SK-N-SH (cell line): ENCODE measurements around the gene GSTA4. TPM values are rescaled to one million over a fixed set of nuclear protein-coding genes. Genes with fewer than 3 reads are reported as not detected.

Experiments
- CTCF ChIA-PET: fragments of 300-600, 350-600 bp; formaldehyde crosslinking; extraction: SDS; loops from one replicate; lab custom pipeline; 2021; lab: Yijun Ruan, JAX
- POLR2A ChIA-PET: fragments of 350-600 bp; sonication (Branson Sonifier 250); formaldehyde crosslinking; extraction: SDS; loops from one replicate; lab custom pipeline; 2020; ENCODE audit warnings: antibody characterized with exemption, inconsistent platforms; lab: Yijun Ruan, JAX
- DNase-seq: peaks from one replicate; pipeline ENCODE4 v3.0.0; 2012
- H2AFZ ChIP-seq: fragments of 200-600 bp; sonication (generic); 2 replicates; pipeline ENCODE4 v1.8.1; 2016; ENCODE audit warnings: antibody characterized with exemption, mild to moderate bottlenecking, low read depth
- H3F3A ChIP-seq: fragments of 200-600 bp; sonication (generic); replicated peaks from 2 replicates; pipeline ENCODE3; 2016; ENCODE audit warnings: antibody characterized with exemption, mild to moderate bottlenecking; ENCODE audit not compliant: insufficient read depth
- H3K27ac ChIP-seq, 2 experiments: fragments of 200-500 bp in 1 of 2; fragments of 200-600 bp in 1 of 2; sonication (Bioruptor generic) in 1 of 2; sonication (generic), shearing (Covaris generic) in 1 of 2; 2 replicates each; pipeline versions ENCODE4 v1.5.1 to v1.6.1; 2014 to 2016; ENCODE audit warnings: low read depth in 2 of 2, inconsistent platforms in 1 of 2, low read length in 1 of 2, mild to moderate bottlenecking in 1 of 2, mixed read lengths in 1 of 2
- H3K27me3 ChIP-seq: fragments of 200-600 bp; sonication (generic), shearing (Covaris generic); 2 replicates; pipeline ENCODE4 v1.6.1; 2016; ENCODE audit warnings: mixed run types; ENCODE audit not compliant: insufficient read depth
- H3K36me3 ChIP-seq, 2 experiments: fragments of 200-500 bp in 1 of 2; fragments of 200-600 bp in 1 of 2; sonication (Bioruptor generic) in 1 of 2; sonication (generic) in 1 of 2; replicated peaks in 1 of 2; 2 replicates each; pipeline versions ENCODE3 to v1.5.1; 2014 to 2016; ENCODE audit warnings: low read length in 1 of 2, mild to moderate bottlenecking in 1 of 2; ENCODE audit not compliant: insufficient read depth in 2 of 2, control insufficient read depth in 1 of 2
- H3K4me1 ChIP-seq, 2 experiments: fragments of 200-500 bp in 1 of 2; fragments of 200-600 bp in 1 of 2; sonication (Bioruptor generic) in 1 of 2; sonication (generic), shearing (Covaris generic) in 1 of 2; 2 replicates each; pipeline versions ENCODE4 v1.5.1 to v1.6.1; 2014 to 2016; ENCODE audit warnings: low read depth in 1 of 2, low read length in 1 of 2, mixed run types in 1 of 2; ENCODE audit not compliant: insufficient read depth in 2 of 2, control insufficient read depth in 1 of 2
- H3K4me2 ChIP-seq: fragments of 200-600 bp; sonication (generic), shearing (Covaris generic); 2 replicates; pipeline ENCODE4 v1.6.1; 2017; ENCODE audit warnings: mixed run types
- H3K4me3 ChIP-seq, 2 experiments: fragments of 200-500 bp in 1 of 2; fragments of 200-600 bp in 1 of 2; sonication (Bioruptor generic) in 1 of 2; sonication (generic), shearing (Covaris generic) in 1 of 2; 2 replicates each; pipeline versions ENCODE4 v1.5.1 to v1.8.1; 2014 to 2016; ENCODE audit warnings: low read depth in 2 of 2, inconsistent platforms in 1 of 2, low read length in 1 of 2, mild to moderate bottlenecking in 1 of 2, mixed read lengths in 1 of 2, moderate library complexity in 1 of 2
- H3K79me2 ChIP-seq: fragments of 200-600 bp; sonication (generic); 2 replicates; pipeline ENCODE4 v1.8.1; 2017; ENCODE audit warnings: mild to moderate bottlenecking; ENCODE audit not compliant: insufficient read depth
- H3K9ac ChIP-seq: fragments of 200-600 bp; sonication (generic); 2 replicates; pipeline ENCODE4 v1.6.1; 2017; ENCODE audit warnings: mixed run types
- H3K9me2 ChIP-seq: fragments of 200-600 bp; sonication (generic); 2 replicates; pipeline ENCODE4 v1.6.1; 2017; ENCODE audit warnings: mixed run types
- H3K9me3 ChIP-seq: fragments of 200-600 bp; sonication (generic); 2 replicates; pipeline ENCODE4 v1.6.1; 2017; ENCODE audit warnings: mixed run types, mild to moderate bottlenecking, moderate library complexity
- H4K20me1 ChIP-seq: fragments of 200-600 bp; sonication (generic); 2 replicates; pipeline ENCODE4 v1.6.1; 2017; ENCODE audit warnings: mild to moderate bottlenecking, mixed run types; ENCODE audit not compliant: insufficient read depth
- ELF1 ChIP-seq: IDR thresholded peaks from 2 replicates; pipeline ENCODE4 v1.4.0; 2012
- EP300 ChIP-seq, 2 experiments: IDR thresholded peaks; 2 replicates each; pipeline versions ENCODE4 v1.4.0 to v1.6.1; 2012; ENCODE audit warnings: borderline replicate concordance in 1 of 2, low read depth in 1 of 2, low read length in 1 of 2
- EZH2phosphoT487 ChIP-seq: fragments of 200-600 bp; sonication (generic); IDR thresholded peaks from 2 replicates; pipeline ENCODE4 v1.6.1; 2017; ENCODE audit warnings: low read depth, mixed run types, mild to moderate bottlenecking, antibody characterized with exemption, moderate library complexity, borderline replicate concordance
- FOSL2 ChIP-seq: IDR thresholded peaks from 2 replicates; pipeline ENCODE4 v1.4.0; 2012; ENCODE audit warnings: low read depth, mild to moderate bottlenecking, moderate library complexity, borderline replicate concordance
- FOXJ3 ChIP-seq: sonication (generic); formaldehyde crosslinking; IDR thresholded peaks from 2 replicates; pipeline ENCODE4 v1.5.1; 2020; ENCODE audit warnings: mild to moderate bottlenecking, missing genetic modification reagents
- FOXM1 ChIP-seq: IDR thresholded peaks from 2 replicates; pipeline ENCODE4 v1.4.0; 2012; ENCODE audit warnings: low read depth, mild to moderate bottlenecking
- GABPA ChIP-seq: IDR thresholded peaks from 2 replicates; pipeline ENCODE4 v1.4.0; 2012; ENCODE audit warnings: low read depth, mild to moderate bottlenecking
- GATA2 ChIP-seq: sonication (generic); formaldehyde crosslinking; IDR thresholded peaks from 2 replicates; pipeline ENCODE4 v1.5.0; 2020; ENCODE audit warnings: mild to moderate bottlenecking, missing genetic modification reagents
- MAX ChIP-seq: IDR thresholded peaks from 2 replicates; pipeline ENCODE4 v1.4.0; 2012; ENCODE audit warnings: low read depth
- MEF2A ChIP-seq: IDR thresholded peaks from 2 replicates; pipeline ENCODE4 v1.4.0; 2012; ENCODE audit warnings: low read depth, borderline replicate concordance
- PBX3 ChIP-seq: IDR thresholded peaks from 2 replicates; pipeline ENCODE4; 2012
- POLR2AphosphoS5 ChIP-seq: IDR thresholded peaks from 2 replicates; pipeline ENCODE4 v1.6.1; 2012; ENCODE audit warnings: low read depth, low read length
- RCOR1 ChIP-seq: fragments of 150-350 bp; IDR thresholded peaks from 2 replicates; pipeline ENCODE4 v1.6.1; 2017; ENCODE audit warnings: antibody characterized with exemption, low read length
- RFX5 ChIP-seq: IDR thresholded peaks from 2 replicates; pipeline ENCODE4 v1.6.1; 2012; ENCODE audit warnings: mild to moderate bottlenecking, improper control_type of control experiment, low read length
- RXRA ChIP-seq: IDR thresholded peaks from 2 replicates; pipeline ENCODE4 v1.4.0; 2012; ENCODE audit warnings: low read depth, mild to moderate bottlenecking, borderline replicate concordance
- TAF1 ChIP-seq: IDR thresholded peaks from 2 replicates; pipeline ENCODE4 v1.6.1; 2012; ENCODE audit warnings: low read depth, mild to moderate bottlenecking, low read length, moderate library complexity, borderline replicate concordance
- TEAD4 ChIP-seq: IDR thresholded peaks from 2 replicates; pipeline ENCODE4 v1.4.0; 2012; ENCODE audit warnings: mild to moderate bottlenecking, borderline replicate concordance; ENCODE audit not compliant: insufficient read depth
- USF1 ChIP-seq: IDR thresholded peaks from 2 replicates; pipeline ENCODE4 v1.4.0; 2012; ENCODE audit warnings: low read depth, borderline replicate concordance
- WGBS: methylation state at CpG from one replicate; pipeline ENCODE4 v1.1.6; 2017; ENCODE audit warnings: low lambda C conversion rate; 5-methylcytosine and 5-hydroxymethylcytosine counted together
- polyA plus RNA-seq, 3 experiments: library from polyadenylated mRNA; depleted of rRNA; stranded (reverse); fragments of >200 nt; gene quantifications; 2 replicates each; pipeline ENCODE4 v1.2.3, GENCODE V29; 2012
- TF ChIP-seq, protein P1 (sequence below): IDR thresholded peaks from 2 replicates; pipeline ENCODE4 v1.4.0; 2012; ENCODE audit warnings: low read depth, borderline replicate concordance
- TF ChIP-seq, protein P2 (sequence below): IDR thresholded peaks from 2 replicates; pipeline ENCODE4 v1.6.1; 2012; ENCODE audit warnings: mild to moderate bottlenecking, low read depth, low read length, moderate library complexity

GSTA4 gene
- polyA plus RNA-seq, 1 of the 3 experiments (the other 2 are of a cell fraction), result 28.3 TPM

GRCh38 chr6:52976591-52977035, 18.5 kb downstream of the GSTA4 start:
- CTCF ChIA-PET, result interaction anchor here (1.0 kb wide), 1 partner anchor 18 kb away, joined by 3 read pairs; no protein-coding TSS in a partner anchor
- H3K36me3 ChIP-seq, result no peaks in the 10 kb centered on the region
- no peaks in the 10 kb centered on the region for H3K9me2 ChIP-seq
- no peak overlapping the region for H2AFZ ChIP-seq
- no peak for DNase-seq
- WGBS, result 85% methylated on average over 3 of the region's 3 CpGs
- H3K4me2 ChIP-seq, result no peak overlapping the region
- no peaks in the 10 kb centered on the region for H3K27me3 ChIP-seq
- H3K9me3 ChIP-seq, result no peaks in the 10 kb centered on the region
- no peak overlapping the region for H3K9ac ChIP-seq
- POLR2A ChIA-PET, result no interaction called here
- H3K4me3 ChIP-seq, result no peak overlapping the region
- no peaks in the 10 kb centered on the region for H3K79me2 ChIP-seq
- H4K20me1 ChIP-seq, result no peaks in the 10 kb centered on the region
- no peaks in the 10 kb centered on the region for H3K4me1 ChIP-seq
- TF ChIP-seq TAF1, result no peak
- no peak for TF ChIP-seq GABPA
- TF ChIP-seq RFX5, result no peak
- TF ChIP-seq TEAD4, result no peak
- TF ChIP-seq FOXM1, result no peak
- no peaks in the 10 kb centered on the region for H3F3A ChIP-seq
- H3K27ac ChIP-seq, result no peak overlapping the region

GRCh38 chr6:52976149-52976548, 18.9 kb downstream of the GSTA4 start:
- CTCF ChIA-PET, result interaction anchor here (1.0 kb wide), 1 partner anchor 18 kb away, joined by 3 read pairs; no protein-coding TSS in a partner anchor
- no peak overlapping the region for H3K4me3 ChIP-seq
- H3K27ac ChIP-seq, result no peak overlapping the region
- POLR2A ChIA-PET, result no interaction called here
- WGBS, result 71% methylated on average over 4 of the region's 4 CpGs
- H3K79me2 ChIP-seq, result no peaks in the 10 kb centered on the region
- no peaks in the 10 kb centered on the region for H4K20me1 ChIP-seq
- no peaks in the 10 kb centered on the region for H3K9me2 ChIP-seq
- H3K36me3 ChIP-seq, result no peaks in the 10 kb centered on the region
- no peaks in the 10 kb centered on the region for H3K27me3 ChIP-seq
- no peaks in the 10 kb centered on the region for H3F3A ChIP-seq
- DNase-seq, result no peak
- no peak overlapping the region for H3K9ac ChIP-seq
- no peak overlapping the region for H2AFZ ChIP-seq
- H3K4me2 ChIP-seq, result no peak overlapping the region
- H3K9me3 ChIP-seq, result no peaks in the 10 kb centered on the region
- no peaks in the 10 kb centered on the region for H3K4me1 ChIP-seq
- no peak for TF ChIP-seq MAX
- TF ChIP-seq, protein P1, sequence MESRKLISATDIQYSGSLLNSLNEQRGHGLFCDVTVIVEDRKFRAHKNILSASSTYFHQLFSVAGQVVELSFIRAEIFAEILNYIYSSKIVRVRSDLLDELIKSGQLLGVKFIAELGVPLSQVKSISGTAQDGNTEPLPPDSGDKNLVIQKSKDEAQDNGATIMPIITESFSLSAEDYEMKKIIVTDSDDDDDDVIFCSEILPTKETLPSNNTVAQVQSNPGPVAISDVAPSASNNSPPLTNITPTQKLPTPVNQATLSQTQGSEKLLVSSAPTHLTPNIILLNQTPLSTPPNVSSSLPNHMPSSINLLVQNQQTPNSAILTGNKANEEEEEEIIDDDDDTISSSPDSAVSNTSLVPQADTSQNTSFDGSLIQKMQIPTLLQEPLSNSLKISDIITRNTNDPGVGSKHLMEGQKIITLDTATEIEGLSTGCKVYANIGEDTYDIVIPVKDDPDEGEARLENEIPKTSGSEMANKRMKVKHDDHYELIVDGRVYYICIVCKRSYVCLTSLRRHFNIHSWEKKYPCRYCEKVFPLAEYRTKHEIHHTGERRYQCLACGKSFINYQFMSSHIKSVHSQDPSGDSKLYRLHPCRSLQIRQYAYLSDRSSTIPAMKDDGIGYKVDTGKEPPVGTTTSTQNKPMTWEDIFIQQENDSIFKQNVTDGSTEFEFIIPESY, result no peak
- no peak for TF ChIP-seq USF1
- no peak for TF ChIP-seq ELF1
- TF ChIP-seq EP300 (IDR thresholded peaks at IDR 0.05; ENCODE audit: borderline replicate concordance in 1 of 2, low read depth in 1 of 2, low read length in 1 of 2), result no peak
- TF ChIP-seq GATA2 (CRISPR knock-in tag), result no peak
- no peak for TF ChIP-seq FOXJ3 (CRISPR knock-in tag)
- TF ChIP-seq MEF2A, result no peak
- no peak for TF ChIP-seq RCOR1
- TF ChIP-seq RFX5, result no peak
- no peak for TF ChIP-seq FOSL2
- TF ChIP-seq POLR2AphosphoS5, result no peak
- TF ChIP-seq, protein P2, sequence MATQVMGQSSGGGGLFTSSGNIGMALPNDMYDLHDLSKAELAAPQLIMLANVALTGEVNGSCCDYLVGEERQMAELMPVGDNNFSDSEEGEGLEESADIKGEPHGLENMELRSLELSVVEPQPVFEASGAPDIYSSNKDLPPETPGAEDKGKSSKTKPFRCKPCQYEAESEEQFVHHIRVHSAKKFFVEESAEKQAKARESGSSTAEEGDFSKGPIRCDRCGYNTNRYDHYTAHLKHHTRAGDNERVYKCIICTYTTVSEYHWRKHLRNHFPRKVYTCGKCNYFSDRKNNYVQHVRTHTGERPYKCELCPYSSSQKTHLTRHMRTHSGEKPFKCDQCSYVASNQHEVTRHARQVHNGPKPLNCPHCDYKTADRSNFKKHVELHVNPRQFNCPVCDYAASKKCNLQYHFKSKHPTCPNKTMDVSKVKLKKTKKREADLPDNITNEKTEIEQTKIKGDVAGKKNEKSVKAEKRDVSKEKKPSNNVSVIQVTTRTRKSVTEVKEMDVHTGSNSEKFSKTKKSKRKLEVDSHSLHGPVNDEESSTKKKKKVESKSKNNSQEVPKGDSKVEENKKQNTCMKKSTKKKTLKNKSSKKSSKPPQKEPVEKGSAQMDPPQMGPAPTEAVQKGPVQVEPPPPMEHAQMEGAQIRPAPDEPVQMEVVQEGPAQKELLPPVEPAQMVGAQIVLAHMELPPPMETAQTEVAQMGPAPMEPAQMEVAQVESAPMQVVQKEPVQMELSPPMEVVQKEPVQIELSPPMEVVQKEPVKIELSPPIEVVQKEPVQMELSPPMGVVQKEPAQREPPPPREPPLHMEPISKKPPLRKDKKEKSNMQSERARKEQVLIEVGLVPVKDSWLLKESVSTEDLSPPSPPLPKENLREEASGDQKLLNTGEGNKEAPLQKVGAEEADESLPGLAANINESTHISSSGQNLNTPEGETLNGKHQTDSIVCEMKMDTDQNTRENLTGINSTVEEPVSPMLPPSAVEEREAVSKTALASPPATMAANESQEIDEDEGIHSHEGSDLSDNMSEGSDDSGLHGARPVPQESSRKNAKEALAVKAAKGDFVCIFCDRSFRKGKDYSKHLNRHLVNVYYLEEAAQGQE, result no peak
- no peak for TF ChIP-seq PBX3
- no peak for TF ChIP-seq RXRA
- TF ChIP-seq EZH2phosphoT487, result no peak
